K562 (cell line): ENCODE data around the gene DAPK2. TPM values are rescaled to one million over a fixed set of nuclear protein-coding genes. Genes with fewer than 3 reads are reported as not detected.
A peak's percentile ranks its signal among the peaks of the same experiment; 100 is the strongest.

Experiments used
- ATAC-seq: fragments of 200-7000 bp; cut with Tn5 transposase; 3 replicates; pipeline ENCODE4 v1.9.1; 2020; ENCODE audit warnings: moderate library complexity
- BruUV-seq: library from RNA; stranded (reverse); fragments of 400-500 nt; replicated peaks from 2 replicates; lab custom pipeline; 2021; lab: Mats Ljungman, UMichigan
- CTCF ChIA-PET: fragments of 300-600 bp; formaldehyde crosslinking; extraction: SDS; loops from one replicate; lab custom pipeline; 2021; ENCODE audit warnings: low intra/inter-chr PET ratio; lab: Yijun Ruan, JAX
- POLR2A ChIA-PET: fragments of 300-600, 350-650 bp; sonication (Branson Sonifier 250); formaldehyde crosslinking; extraction: SDS; loops from one replicate; lab custom pipeline; 2021; ENCODE audit warnings: antibody characterized with exemption, inconsistent platforms; lab: Yijun Ruan, JAX
- DNase-seq, 4 experiments: peaks; one replicate each; pipeline versions ENCODE4 v3.0.0 to v3.0.0-alpha.2; 2011 to 2018; ENCODE audit warnings: low spot score in 3 of 4, mixed read lengths in 3 of 4; ENCODE audit errors: extremely low read depth in 1 of 4
- FAIRE-seq: peaks from 2 replicates; lab custom pipeline; 2011; peaks lifted over from hg19 to GRCh38; lab: Jason Lieb, UNC
- H2AFZ ChIP-seq: 2 replicates; pipeline ENCODE4 v1.6.0; 2011; ENCODE audit warnings: low read depth, low read length, control low read depth, inconsistent platforms
- H3K27ac ChIP-seq: fragments of 200-600 bp; 3 replicates; pipeline ENCODE4 v1.8.0; 2011; ENCODE audit warnings: low read depth, mild to moderate bottlenecking, control low read depth, inconsistent platforms, low read length, moderate library complexity, mixed read lengths; ENCODE audit errors: extremely low read depth
- H3K27me3 ChIP-seq, 2 experiments: fragments of 300-600 bp in 1 of 2; 2 replicates in 1 of 2; 3 replicates in 1 of 2; pipeline versions ENCODE4 v1.6.0 to v1.8.0; 2011; ENCODE audit warnings: inconsistent platforms in 2 of 2, low read length in 2 of 2, mild to moderate bottlenecking in 1 of 2, mixed read lengths in 1 of 2, moderate library complexity in 1 of 2; ENCODE audit not compliant: control insufficient read depth in 2 of 2, insufficient read depth in 2 of 2
- H3K36me3 ChIP-seq: fragments of 300-600 bp; 3 replicates; pipeline ENCODE4 v1.8.0; 2011; ENCODE audit warnings: mild to moderate bottlenecking, low read length, inconsistent platforms; ENCODE audit not compliant: control insufficient read depth, insufficient read depth
- H3K4me1 ChIP-seq, 2 experiments: fragments of 200-600 bp in 1 of 2; replicated peaks in 1 of 2; 2 replicates in 1 of 2; 3 replicates in 1 of 2; pipeline versions ENCODE4 v1.5.1 to v1.8.0; 2011; ENCODE audit warnings: inconsistent platforms in 2 of 2, low read length in 2 of 2, mild to moderate bottlenecking in 1 of 2, mixed read lengths in 1 of 2, moderate library complexity in 1 of 2; ENCODE audit not compliant: control insufficient read depth in 2 of 2, insufficient read depth in 2 of 2
- H3K4me2 ChIP-seq: 2 replicates; pipeline ENCODE4 v1.6.1; 2011; ENCODE audit warnings: low read length, control low read depth, inconsistent platforms, mixed read lengths; ENCODE audit not compliant: insufficient read depth
- H3K4me3 ChIP-seq: fragments of 200-600 bp; sonication (generic), shearing (Covaris generic); 2 replicates; pipeline ENCODE4 v1.5.1; 2016; ENCODE audit warnings: control low read depth, inconsistent platforms
- H3K79me2 ChIP-seq: fragments of 200-600 bp; 3 replicates; pipeline ENCODE4 v1.8.0; 2011; ENCODE audit warnings: low read length, inconsistent platforms; ENCODE audit not compliant: control insufficient read depth, insufficient read depth
- H3K9ac ChIP-seq, 2 experiments: 2 replicates each; pipeline versions ENCODE4 v1.6.0 to v1.6.1; 2011; ENCODE audit warnings: low read depth in 2 of 2, low read length in 2 of 2, control low read depth in 1 of 2, inconsistent platforms in 1 of 2, mild to moderate bottlenecking in 1 of 2, mixed read lengths in 1 of 2; ENCODE audit not compliant: insufficient read depth in 1 of 2
- H3K9me1 ChIP-seq: one replicate; pipeline ENCODE4 v1.6.0; 2011; ENCODE audit warnings: inconsistent platforms, mild to moderate bottlenecking, low read length, moderate library complexity; ENCODE audit not compliant: control insufficient read depth, insufficient read depth
- H3K9me3 ChIP-seq: replicated peaks from 2 replicates; pipeline ENCODE4 v1.5.1; 2011; ENCODE audit warnings: low read depth, low read length, inconsistent platforms; ENCODE audit not compliant: control insufficient read depth, insufficient read depth
- H4K20me1 ChIP-seq: replicated peaks from 2 replicates; pipeline ENCODE4 v1.6.1; 2011; ENCODE audit warnings: low read length, inconsistent platforms, mixed read lengths; ENCODE audit not compliant: control insufficient read depth, insufficient read depth
- BHLHE40 ChIP-seq: IDR thresholded peaks from 2 replicates; pipeline ENCODE4 v1.6.1; 2011; ENCODE audit warnings: low read length, improper control_type of control experiment
- BRCA1 ChIP-seq, 2 experiments: fragments of 450-650 bp in 1 of 2; sonication (generic) in 1 of 2; formaldehyde crosslinking in 1 of 2; IDR thresholded peaks; 2 replicates each; pipeline versions ENCODE4 v1.5.0 to v1.6.1; 2017 to 2020; ENCODE audit warnings: mild to moderate bottlenecking in 1 of 2, missing genetic modification reagents in 1 of 2
- DNMT1 ChIP-seq: fragments of 450-650 bp; IDR thresholded peaks from 2 replicates; pipeline ENCODE4 v1.6.1; 2016; ENCODE audit warnings: antibody characterized with exemption, mild to moderate bottlenecking
- MYNN ChIP-seq, 2 experiments: sonication (generic); formaldehyde crosslinking in 1 of 2; IDR thresholded peaks; 2 replicates each; pipeline versions ENCODE4 v1.5.0 to v1.6.1; 2016 to 2020; ENCODE audit warnings: antibody characterized with exemption in 1 of 2, missing genetic modification reagents in 1 of 2
- PML ChIP-seq: IDR thresholded peaks from 2 replicates; pipeline ENCODE4 v1.6.1; 2012; ENCODE audit warnings: low read length, inconsistent platforms
- RBM15 ChIP-seq: fragments of 200-400 bp; formaldehyde crosslinking; IDR thresholded peaks from 2 replicates; pipeline ENCODE4 v1.6.1; 2018; ENCODE audit warnings: mild to moderate bottlenecking, low read length, moderate library complexity; ENCODE audit not compliant: insufficient read depth
- RNF2 ChIP-seq: sonication (generic); IDR thresholded peaks from 2 replicates; pipeline ENCODE4 v1.6.1; 2016
- SMAD1 ChIP-seq: fragments of 150-350 bp; IDR thresholded peaks from 2 replicates; pipeline ENCODE4 v1.6.1; 2014; ENCODE audit warnings: low read length, low read depth; ENCODE audit not compliant: partially characterized antibody
- ZNF146 ChIP-seq: IDR thresholded peaks from one replicate; pipeline ENCODE4 v1.6.1; 2018; ENCODE audit warnings: missing compliant biosample characterization; ENCODE audit not compliant: unreplicated experiment
- ZNF239 ChIP-seq: fragments of 250-450 bp; sonication (Bioruptor Pico); IDR thresholded peaks from 2 replicates; pipeline ENCODE4 v1.4.0; 2020; ENCODE audit warnings: mild to moderate bottlenecking
- ZNF282 ChIP-seq: sonication (generic); formaldehyde crosslinking; IDR thresholded peaks from 2 replicates; pipeline ENCODE4 v1.8.1; 2023; ENCODE audit warnings: missing genetic modification reagents
- ZNF778 ChIP-seq: fragments of 450-650 bp; formaldehyde crosslinking; IDR thresholded peaks from 2 replicates; pipeline ENCODE4 v1.4.0; 2020; ENCODE audit warnings: mild to moderate bottlenecking, moderate library complexity
- WGBS: fragments of 100-300 bp; shearing (Covaris generic); methylation state at CpG from one replicate; pipeline ENCODE4 v1.1.6; 2016; ENCODE audit warnings: low coverage, mixed read lengths; ENCODE audit not compliant: insufficient coverage; ENCODE audit errors: missing lambda C conversion rate; 5-methylcytosine and 5-hydroxymethylcytosine counted together
- in situ Hi-C: fragments of 300-500 bp; cut with MboI; formaldehyde crosslinking; loops from 4 replicates; pipeline ENCODE4 v1.15.0; 2018; ENCODE audit warnings: inconsistent platforms, mixed read lengths
- intact Hi-C: fragments of 100-400 bp; cut with micrococcal nuclease; formaldehyde crosslinking; loops from 2 replicates; pipeline ENCODE4 v1.14.2; 2022
- polyA plus RNA-seq, 8 experiments: library from polyadenylated mRNA; depleted of rRNA in 4 of 8; stranded (reverse) in 5 of 8; unstranded in 3 of 8; fragments of >200 nt; fragmentation: Nextera tagmentation in 2 of 8; fragmentation: Illumina TruSeq in 1 of 8; extraction: Ambion mirVana in 2 of 8; extraction: Trizol in 1 of 8; gene quantifications; 2 replicates each; pipeline versions ENCODE4 v1.2.1 to v1.2.3, GENCODE V29; 2011 to 2014; ENCODE audit warnings: inconsistent platforms in 1 of 8, missing spikeins in 1 of 8
- total RNA-seq, 7 experiments: library from RNA; depleted of rRNA in 6 of 7; stranded (reverse); fragments of >200 nt in 6 of 7; fragmentation: Illumina TruSeq in 2 of 7; extraction: Trizol in 2 of 7; gene quantifications; 2 replicates each; pipeline versions ENCODE4 v1.2.1 to v1.2.3, GENCODE V29; 2011 to 2021; ENCODE audit warnings: low replicate concordance in 1 of 7
- TF ChIP-seq, protein P1 (sequence below): IDR thresholded peaks from 2 replicates; pipeline ENCODE4 v1.6.1; 2014; ENCODE audit warnings: antibody characterized with exemption

Gene DAPK2
- total and polyA plus RNA-seq, 9 of the 15 experiments (the other 6 are each of a cell fraction or from before 2014, with no cell fraction given) = 0.14 to 5.2 (median 2.2) TPM

DNA sequence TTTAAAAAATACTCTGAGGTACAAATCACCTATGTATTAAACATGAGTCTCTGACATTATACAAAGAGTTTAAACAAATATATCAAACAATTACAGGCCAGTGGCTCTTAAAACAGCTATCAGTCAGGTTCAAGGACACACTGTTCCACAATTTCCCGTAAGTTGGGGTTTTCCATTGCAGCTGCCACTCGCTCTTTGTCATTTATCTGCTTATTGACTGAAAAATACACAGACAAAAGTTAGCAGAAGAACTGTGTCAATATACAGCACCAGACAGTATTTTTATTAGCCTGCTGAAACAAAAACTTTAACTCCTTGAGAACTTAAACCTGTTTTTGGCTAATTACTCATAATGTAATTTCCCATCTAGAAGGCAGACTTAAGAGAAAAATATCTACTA lies 26.5 kb upstream of the DAPK2 start:
- no peak for ATAC-seq
- in situ Hi-C loops = loop anchor here (25.0 kb wide), 2 partner anchors 611 to 786 kb away; partner anchors contain the start of gene APH1B
- intact Hi-C loops = no loop called here
- Histone ChIP-seq H4K20me1 (peaks cover 5% of the 10 kb centered on the region; the same call in 1 of the 2 replicates), H2AFZ (no peak overlapping the region), H3K79me2 (peaks cover 14% of the 10 kb centered on the region), H3K36me3 (peaks cover 65% of the 10 kb centered on the region), H3K4me3 (no peak overlapping the region), H3K27me3 (no peaks in the 10 kb centered on the region), H3K9me3 (no peaks in the 10 kb centered on the region), H3K27ac (peak overlapping the region; percentile 2; the same call in 1 of the 3 replicates), H3K9ac (no peak overlapping the region), H3K4me2 (no peak overlapping the region), H3K4me1 (peaks cover 3 to 29% of the 10 kb centered on the region in 2 experiments; a peak in 4 of 5 replicates), H3K9me1 (no peaks in the 10 kb centered on the region)
- WGBS = 94% methylated on average over 2 of the region's 2 CpGs
- CTCF ChIA-PET = no interaction called here
- FAIRE-seq = no peak
- POLR2A ChIA-PET = interaction anchor here (2.3 kb wide), 1 partner anchor 20 kb away, joined by 11 read pairs; the partner anchor contains the start of gene CIAO2A
- BruUV-seq = no TSS peak
- DNase-seq = peak in 1 of 4 experiments; percentile 3
- TF ChIP-seq, protein P1, sequence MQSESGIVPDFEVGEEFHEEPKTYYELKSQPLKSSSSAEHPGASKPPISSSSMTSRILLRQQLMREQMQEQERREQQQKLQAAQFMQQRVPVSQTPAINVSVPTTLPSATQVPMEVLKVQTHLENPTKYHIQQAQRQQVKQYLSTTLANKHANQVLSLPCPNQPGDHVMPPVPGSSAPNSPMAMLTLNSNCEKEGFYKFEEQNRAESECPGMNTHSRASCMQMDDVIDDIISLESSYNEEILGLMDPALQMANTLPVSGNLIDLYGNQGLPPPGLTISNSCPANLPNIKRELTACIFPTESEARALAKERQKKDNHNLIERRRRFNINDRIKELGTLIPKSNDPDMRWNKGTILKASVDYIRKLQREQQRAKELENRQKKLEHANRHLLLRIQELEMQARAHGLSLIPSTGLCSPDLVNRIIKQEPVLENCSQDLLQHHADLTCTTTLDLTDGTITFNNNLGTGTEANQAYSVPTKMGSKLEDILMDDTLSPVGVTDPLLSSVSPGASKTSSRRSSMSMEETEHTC = no peak
- no peak for TF ChIP-seq SMAD1
- TF ChIP-seq DNMT1 = no peak
- TF ChIP-seq ZNF282 (CRISPR knock-in tag) = no peak
- TF ChIP-seq ZNF778 = no peak
- TF ChIP-seq PML = no peak
- no peak for TF ChIP-seq ZNF146
- no peak for TF ChIP-seq RBM15
- no peak for TF ChIP-seq BHLHE40
- TF ChIP-seq RNF2 = no peak
- no peak for TF ChIP-seq ZNF239 (CRISPR knock-in tag)
- TF ChIP-seq MYNN (IDR thresholded peaks at IDR 0.05) = no peak
- TF ChIP-seq MYNN (CRISPR knock-in tag; IDR thresholded peaks at IDR 0.05) = no peak
- no peak for TF ChIP-seq BRCA1 (IDR thresholded peaks at IDR 0.05)
- TF ChIP-seq BRCA1 (CRISPR knock-in tag; IDR thresholded peaks at IDR 0.05) = no peak
